ENCODE data around the gene PTPN7.

- TF ChIP-seq CTCF (IDR thresholded peaks at IDR 0.05) (no peak), POLR2AphosphoS5 (IDR thresholded peaks at IDR 0.05) (no peak), EP300 (IDR thresholded peaks at IDR 0.05) (no peak)
These were observed 21.2 kb upstream of the PTPN7 start for GRCh38 chr1:202181586-202181985.
